ENCODE measurements around the gene SRSF2. TPM values are rescaled to one million over a fixed set of nuclear protein-coding genes. Genes with fewer than 3 reads are reported as not detected.
A peak's percentile ranks its signal among the peaks of the same experiment; 100 is the strongest.
"Not testable (repeated sequence)": the region's sequence is repeated elsewhere in the genome, so short reads cannot be mapped to it uniquely, and the experiment has no call there.

SRSF2 gene
- total RNA-seq, 1 donor from 2014 or later, result 541 TPM

GRCh38 chr17:76735586-76736348 is 1.4 kb downstream of the SRSF2 start:
- Mint-ChIP-seq H3K27me3 (ENCODE audit: insufficient read depth) (no peaks in the 10 kb centered on the region), H3K36me3 (ENCODE audit: low read depth) (peaks cover 48% of the 10 kb centered on the region), H3K9me3 (no peaks in the 10 kb centered on the region), H3K27ac (peak overlapping the region; percentile 99), H3K4me3 (peak overlapping the region; percentile 100), H3K4me1 (ENCODE audit: low read depth) (peaks cover 52% of the 10 kb centered on the region)
- intact Hi-C loops (cut with micrococcal nuclease), result loop anchor here (2.0 to 5.0 kb wide), 6 partner anchors 179 to 1393 kb away; partner anchors contain the start of genes TMC6, UBALD2, UBE2O and UNK
- DNase-seq (ENCODE audit: low spot score), result no peak

GRCh38 chr17:76735006-76735405 is 2.1 kb downstream of the SRSF2 start:
- Mint-ChIP-seq H3K27me3 (ENCODE audit: insufficient read depth) (no peaks in the 10 kb centered on the region), H3K9me3 (no peaks in the 10 kb centered on the region), H3K4me3 (peak overlapping the region; percentile 100), H3K4me1 (ENCODE audit: low read depth) (peaks cover 53% of the 10 kb centered on the region), H3K27ac (peak overlapping the region; percentile 99), H3K36me3 (ENCODE audit: low read depth) (peaks cover 52% of the 10 kb centered on the region)
- DNase-seq (ENCODE audit: low spot score), result no peak
- intact Hi-C loops (cut with micrococcal nuclease), result loop anchor here (5.0 kb wide), 3 partner anchors 283 to 953 kb away; partner anchors contain the start of genes UBALD2, UBE2O and UNK

GRCh38 chr17:76734080-76734840 is 2.9 kb downstream of the SRSF2 start:
- no peak for DNase-seq (ENCODE audit: low spot score)
- Mint-ChIP-seq H3K9me3 (no peaks in the 10 kb centered on the region), H3K4me3 (peak overlapping the region; percentile 100), H3K27ac (peak overlapping the region; percentile 83), H3K4me1 (ENCODE audit: low read depth) (peaks cover 55% of the 10 kb centered on the region), H3K36me3 (ENCODE audit: low read depth) (peaks cover 55% of the 10 kb centered on the region), H3K27me3 (ENCODE audit: insufficient read depth) (no peaks in the 10 kb centered on the region)
- intact Hi-C loops (cut with micrococcal nuclease), result no loop called here

GRCh38 chr17:76733618-76733957 is 3.5 kb downstream of the SRSF2 start:
- DNase-seq (ENCODE audit: low spot score), result no peak
- intact Hi-C loops (cut with micrococcal nuclease), result no loop called here
- H3K27me3 Mint-ChIP-seq (ENCODE audit: insufficient read depth), result no peaks in the 10 kb centered on the region
- peak overlapping the region; percentile 83 for H3K27ac Mint-ChIP-seq
- peaks cover 51% of the 10 kb centered on the region for H3K4me1 Mint-ChIP-seq (ENCODE audit: low read depth)
- peak overlapping the region; percentile 100 for H3K4me3 Mint-ChIP-seq
- H3K36me3 Mint-ChIP-seq (ENCODE audit: low read depth), result peaks cover 55% of the 10 kb centered on the region
- no peaks in the 10 kb centered on the region for H3K9me3 Mint-ChIP-seq

- intact Hi-C loops (cut with micrococcal nuclease), result no loop called here
- Mint-ChIP-seq H3K4me3 (peak overlapping the region; percentile 100), H3K27me3 (ENCODE audit: insufficient read depth) (no peaks in the 10 kb centered on the region), H3K4me1 (ENCODE audit: low read depth) (peaks cover 46% of the 10 kb centered on the region), H3K27ac (peak overlapping the region; percentile 83), H3K9me3 (no peaks in the 10 kb centered on the region), H3K36me3 (ENCODE audit: low read depth) (peaks cover 55% of the 10 kb centered on the region)
- no peak for DNase-seq (ENCODE audit: low spot score)
These were observed 4.2 kb downstream of the SRSF2 start for GRCh38 chr17:76732734-76733617.

GRCh38 chr17:76731800-76732733 is 5.1 kb downstream of the SRSF2 start:
- H3K27me3 Mint-ChIP-seq (ENCODE audit: insufficient read depth); H3K9me3 Mint-ChIP-seq; intact Hi-C loops (cut with micrococcal nuclease); DNase-seq (ENCODE audit: low spot score): not testable (repeated sequence)
- H3K4me3 Mint-ChIP-seq, result peak overlapping the region; percentile 11
- peak overlapping the region; percentile 23 for H3K27ac Mint-ChIP-seq
- peaks cover 55% of the 10 kb centered on the region for H3K36me3 Mint-ChIP-seq (ENCODE audit: low read depth)
- peaks cover 50% of the 10 kb centered on the region for H3K4me1 Mint-ChIP-seq (ENCODE audit: low read depth)

- Mint-ChIP-seq H3K27ac (peak overlapping the region; percentile 96), H3K4me1 (ENCODE audit: low read depth) (peaks cover 39% of the 10 kb centered on the region), H3K9me3 (no peaks in the 10 kb centered on the region), H3K27me3 (ENCODE audit: insufficient read depth) (no peaks in the 10 kb centered on the region), H3K4me3 (peak overlapping the region; percentile 95), H3K36me3 (ENCODE audit: low read depth) (peaks cover 36% of the 10 kb centered on the region)
- DNase-seq (ENCODE audit: low spot score), result no peak
- intact Hi-C loops (cut with micrococcal nuclease), result loop anchor here (2.0 to 5.0 kb wide), 4 partner anchors 269 to 1404 kb away; partner anchors contain the start of genes SEC14L1 and TMC8
These were observed 9.2 kb downstream of the SRSF2 start for GRCh38 chr17:76727745-76728456.

GRCh38 chr17:76726776-76727718 is 10.1 kb downstream of the SRSF2 start, which contains the start of gene METTL23:
METTL23 (plus strand) TSS chr17:76726839; CDS start chr17:76729711, 2,872 bp downstream.
- peaks cover 41% of the 10 kb centered on the region for H3K4me1 Mint-ChIP-seq (ENCODE audit: low read depth)

GRCh38 chr17:76726231-76726775 is 10.8 kb downstream of the SRSF2 start, which contains the start of gene JMJD6:
JMJD6 (minus strand) TSS chr17:76726606; CDS start chr17:76726475, 131 bp downstream.
- peaks cover 35% of the 10 kb centered on the region for H3K36me3 Mint-ChIP-seq (ENCODE audit: low read depth)
- no peaks in the 10 kb centered on the region for H3K9me3 Mint-ChIP-seq
- no peaks in the 10 kb centered on the region for H3K27me3 Mint-ChIP-seq (ENCODE audit: insufficient read depth)
- H3K27ac Mint-ChIP-seq, result peak within 1 kb of the TSS; percentile 96
- peak within 1 kb of the TSS; percentile 95 for H3K4me3 Mint-ChIP-seq
- intact Hi-C loops (cut with micrococcal nuclease), result loop anchor here (1.0 to 5.0 kb wide), 8 partner anchors 11 to 1406 kb away; partner anchors contain the start of genes ACOX1, SEC14L1, SRSF2 and TEN1
- peak; percentile 95 for DNase-seq (ENCODE audit: low spot score)
- peaks cover 42% of the 10 kb centered on the region for H3K4me1 Mint-ChIP-seq (ENCODE audit: low read depth)

More at GRCh38 chr17:76726776-76727718, 10.1 kb downstream of the SRSF2 start, which contains the start of gene METTL23:
- Mint-ChIP-seq H3K27ac (peak within 1 kb of the TSS; percentile 96), H3K36me3 (ENCODE audit: low read depth) (peaks cover 35% of the 10 kb centered on the region), H3K4me3 (peak within 1 kb of the TSS; percentile 95), H3K27me3 (ENCODE audit: insufficient read depth) (no peaks in the 10 kb centered on the region), H3K9me3 (no peaks in the 10 kb centered on the region)
- DNase-seq (ENCODE audit: low spot score), result peak; percentile 75
- intact Hi-C loops (cut with micrococcal nuclease), result loop anchor here (1.0 to 5.0 kb wide), 8 partner anchors 10 to 1405 kb away; partner anchors contain the start of genes ACOX1, SEC14L1, SRSF2 and TEN1
